Stimulated activated naive CD4-positive, alpha-beta T cell treated with Interleukin-2 at 50 U/mL for 16 hours (primary cell): ENCODE measurements around the gene OSBP2.

ENCODE experiments used
- DNase-seq: peaks from one replicate; lab custom pipeline; 2025; lab: John Stamatoyannopoulos, UW

OSBP2 gene

GRCh38 chr22:30941363-30941740 is 246.7 kb downstream of the OSBP2 start:
- DNase-seq, result no peak

GRCh38 chr22:30943368-30943767 is 248.7 kb downstream of the OSBP2 start:
- no peak for DNase-seq

DNA sequence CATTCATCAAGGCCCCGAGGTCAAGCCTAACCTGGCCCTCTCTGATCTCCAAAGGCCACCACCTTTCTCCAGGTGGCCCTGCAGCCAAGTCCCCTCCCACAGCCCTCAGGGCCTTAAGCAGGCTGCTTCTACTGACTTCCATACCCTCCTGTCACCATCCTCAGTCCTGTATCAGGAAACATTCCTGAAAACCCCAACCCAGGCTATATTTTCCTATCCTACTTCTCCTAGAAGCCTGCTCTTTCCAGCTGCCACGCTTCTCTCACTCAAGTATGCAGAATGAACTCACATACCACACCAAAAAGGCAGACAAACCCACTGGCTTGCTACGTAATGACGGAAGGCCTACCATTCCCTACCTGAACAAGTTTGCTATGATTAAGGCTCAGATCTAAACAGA is 250.3 kb downstream of the OSBP2 start:
- no peak for DNase-seq

DNA sequence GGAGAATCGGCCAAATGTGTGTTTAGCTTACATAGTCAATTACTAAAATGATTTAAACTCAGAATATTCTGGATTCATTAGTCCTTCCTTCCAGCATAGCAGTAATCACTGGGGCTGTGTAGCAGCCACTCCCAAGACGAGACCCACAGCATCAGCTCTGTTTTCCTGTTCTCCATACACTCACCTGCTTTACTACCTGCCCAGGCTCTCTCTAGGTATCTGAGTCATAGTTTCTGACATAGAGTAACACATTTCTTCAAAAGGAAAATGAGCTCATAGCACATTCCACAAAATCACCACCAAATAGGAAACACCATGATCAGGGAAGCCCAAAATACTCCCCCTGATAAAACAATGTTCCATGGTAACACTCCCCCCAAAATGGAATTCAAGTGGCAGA is 251.0 kb downstream of the OSBP2 start:
- DNase-seq, result no peak

- no peak for DNase-seq
Measured at GRCh38 chr22:30946354-30946753, 251.7 kb downstream of the OSBP2 start.

DNA sequence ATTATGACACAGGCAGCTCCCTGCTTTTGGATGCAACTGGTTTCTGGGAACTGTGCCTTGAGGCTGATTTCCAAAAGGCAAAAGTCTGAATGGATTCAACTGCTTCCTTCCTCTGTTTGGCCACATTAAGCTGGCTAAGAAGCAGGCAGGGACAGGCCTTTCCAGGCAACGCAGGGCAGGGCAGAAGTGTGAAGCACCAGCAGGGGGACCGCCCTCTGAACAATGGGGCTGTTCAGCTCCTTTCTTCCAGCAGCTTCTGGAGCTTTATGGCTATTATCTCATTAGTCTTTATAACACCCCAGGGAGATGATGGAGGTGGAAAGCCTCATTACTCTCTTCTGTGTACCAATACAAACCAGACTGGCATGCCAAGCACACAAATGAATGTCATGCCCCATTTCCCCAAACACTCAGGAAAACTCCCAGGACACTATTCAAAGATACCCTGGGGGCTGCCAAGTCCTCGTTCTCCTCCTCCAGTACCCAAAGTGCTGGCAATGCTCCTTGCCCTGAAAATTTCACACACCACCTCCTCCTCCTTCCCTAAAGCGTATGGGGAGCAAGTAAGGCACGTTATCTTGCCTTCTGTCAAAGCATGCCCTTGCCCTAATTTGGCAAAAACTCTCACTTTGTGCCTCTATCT is 252.6 kb downstream of the OSBP2 start:
- DNase-seq, result no peak

- DNase-seq, result no peak
Measured at GRCh38 chr22:30947816-30948454, 253.3 kb downstream of the OSBP2 start.

GRCh38 chr22:30948930-30949342 is 254.3 kb downstream of the OSBP2 start:
- DNase-seq, result no peak

DNA sequence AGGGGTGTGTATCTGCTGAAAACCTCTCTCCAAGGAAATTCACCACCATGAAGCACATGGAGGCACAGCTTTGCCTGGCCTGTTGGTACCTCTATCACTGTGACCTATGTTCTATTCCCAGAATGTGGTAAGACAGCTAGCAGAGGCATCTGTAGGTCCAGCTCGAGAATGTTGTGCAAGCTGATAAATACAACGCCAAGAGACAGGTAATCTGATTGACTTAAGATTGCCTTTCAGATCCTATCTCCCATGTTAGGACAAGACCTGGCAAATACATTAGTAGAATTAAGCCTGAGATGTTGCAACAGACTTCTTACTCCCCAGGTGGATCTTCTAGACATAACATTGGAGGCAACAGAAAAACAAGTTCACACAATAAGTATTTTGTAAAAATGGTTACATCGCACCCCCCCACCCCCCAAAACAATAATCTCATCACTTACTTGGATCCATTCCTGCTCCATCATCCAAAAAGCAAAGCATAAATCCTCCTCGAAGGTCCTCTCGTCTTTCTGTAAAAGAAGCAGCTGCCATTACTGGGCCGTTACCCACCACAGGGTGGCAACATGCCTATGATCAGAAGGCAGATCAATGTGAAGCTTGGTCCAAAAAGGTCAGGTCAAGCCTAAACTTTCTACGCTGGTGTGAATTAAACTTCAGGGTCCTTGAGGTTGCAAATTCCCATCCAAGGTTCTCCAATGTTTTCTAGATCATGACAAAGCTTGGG is 255.4 kb downstream of the OSBP2 start:
- no peak for DNase-seq

GRCh38 chr22:30953206-30953605 is 258.5 kb downstream of the OSBP2 start:
- no peak for DNase-seq

- no peak for DNase-seq
Measured at GRCh38 chr22:30955153-30955552, 260.5 kb downstream of the OSBP2 start.
